Glutamatergic neuron (in vitro differentiated cells): Measurements from ENCODE around the gene UST. TPM values are rescaled to one million over a fixed set of nuclear protein-coding genes. Genes with fewer than 3 reads are reported as not detected.
"Not testable (repeated sequence)": the region's sequence is repeated elsewhere in the genome, so short reads cannot be mapped to it uniquely, and the experiment has no call there.

Experiments used
- DNase-seq: peaks from one replicate; pipeline ENCODE4 v3.0.0; 2022
- H3K27ac Mint-ChIP-seq: one replicate; pipeline ENCODE4 v1.8.0; 2020; ENCODE audit warnings: mild to moderate bottlenecking, mixed read lengths, inconsistent platforms; ENCODE audit not compliant: unreplicated experiment
- H3K27me3 Mint-ChIP-seq: one replicate; pipeline ENCODE4 v1.8.0; 2020; ENCODE audit warnings: mild to moderate bottlenecking, moderate library complexity, mixed read lengths, inconsistent platforms; ENCODE audit not compliant: unreplicated experiment
- H3K36me3 Mint-ChIP-seq: one replicate; pipeline ENCODE4 v1.8.0; 2020; ENCODE audit warnings: mild to moderate bottlenecking, mixed read lengths, inconsistent platforms; ENCODE audit not compliant: unreplicated experiment
- H3K4me1 Mint-ChIP-seq: one replicate; pipeline ENCODE4 v1.8.0; 2020; ENCODE audit warnings: mild to moderate bottlenecking, low read depth, mixed read lengths, inconsistent platforms; ENCODE audit not compliant: unreplicated experiment
- H3K4me3 Mint-ChIP-seq: one replicate; pipeline ENCODE4 v1.8.0; 2020; ENCODE audit warnings: mild to moderate bottlenecking, mixed read lengths, inconsistent platforms; ENCODE audit not compliant: unreplicated experiment
- H3K9me3 Mint-ChIP-seq: one replicate; pipeline ENCODE4 v1.8.0; 2020; ENCODE audit warnings: mild to moderate bottlenecking, moderate library complexity, mixed read lengths, inconsistent platforms; ENCODE audit not compliant: unreplicated experiment
- CTCF ChIP-seq: fragments of 200-600 bp; sonication (generic); IDR thresholded peaks from one replicate; pipeline ENCODE4 v1.5.0; 2021; ENCODE audit not compliant: partially characterized antibody, unreplicated experiment
- total RNA-seq: library from RNA; stranded (reverse); fragmentation: NEBNext Ultra II Directional; extraction: Animal tissue kit (Norgen Biotek cat#: 25700); gene quantifications from one replicate; pipeline ENCODE4 v1.2.1, GENCODE V29; 2021; ENCODE audit not compliant: unreplicated experiment

Gene UST
- total RNA-seq, 1 donor from 2014 or later: 11.2 TPM

- no peak overlapping the region for H3K4me3 Mint-ChIP-seq
- H3K36me3 Mint-ChIP-seq: peaks cover 7% of the 10 kb centered on the region
- DNase-seq: no peak
- H3K27me3 Mint-ChIP-seq: peaks cover 2% of the 10 kb centered on the region
- no peak for TF ChIP-seq CTCF
- peaks cover 15% of the 10 kb centered on the region for H3K4me1 Mint-ChIP-seq
- H3K27ac Mint-ChIP-seq: no peak overlapping the region
- no peaks in the 10 kb centered on the region for H3K9me3 Mint-ChIP-seq
Observed at GRCh38 chr6:148857798-148858390, 111.1 kb downstream of the UST start.

- Mint-ChIP-seq H3K36me3 (peaks cover 11% of the 10 kb centered on the region), H3K4me1 (peaks cover 19% of the 10 kb centered on the region)
- H3K9me3 Mint-ChIP-seq, H3K4me3 Mint-ChIP-seq, H3K27me3 Mint-ChIP-seq, DNase-seq, H3K27ac Mint-ChIP-seq: not testable (repeated sequence)
Observed at GRCh38 chr6:148864132-148864531, 117.3 kb downstream of the UST start.

- Mint-ChIP-seq H3K9me3 (peaks cover 5% of the 10 kb centered on the region), H3K4me1 (peaks cover 19% of the 10 kb centered on the region)
Observed at GRCh38 chr6:148864941-148865340, 118.1 kb downstream of the UST start.

GRCh38 chr6:148866657-148867268 lies 119.9 kb downstream of the UST start:
- Mint-ChIP-seq H3K36me3 (peaks cover 10% of the 10 kb centered on the region), H3K9me3 (peaks cover 5% of the 10 kb centered on the region), H3K4me1 (peaks cover 26% of the 10 kb centered on the region), H3K27me3 (peaks cover 5% of the 10 kb centered on the region), H3K27ac (no peak overlapping the region), H3K4me3 (no peak overlapping the region)
- no peak for TF ChIP-seq CTCF
- no peak for DNase-seq

More at GRCh38 chr6:148864941-148865340, 118.1 kb downstream of the UST start:
- DNase-seq: no peak
- Mint-ChIP-seq H3K27ac (no peak overlapping the region), H3K36me3 (peaks cover 11% of the 10 kb centered on the region), H3K4me3 (no peak overlapping the region), H3K27me3 (peaks cover 5% of the 10 kb centered on the region)
- TF ChIP-seq CTCF: no peak

- no peak for TF ChIP-seq CTCF
- Mint-ChIP-seq H3K4me3 (no peak overlapping the region), H3K27ac (no peak overlapping the region), H3K4me1 (peaks cover 29% of the 10 kb centered on the region), H3K36me3 (peaks cover 9% of the 10 kb centered on the region), H3K27me3 (peaks cover 3% of the 10 kb centered on the region), H3K9me3 (peaks cover 5% of the 10 kb centered on the region)
- no peak for DNase-seq
Observed at GRCh38 chr6:148867862-148868261, 121.0 kb downstream of the UST start.
